Upper lobe of left lung (tissue), 6 donors: ENCODE results near the gene PRX. TPM values are rescaled to one million over a fixed set of nuclear protein-coding genes. Genes with fewer than 3 reads are reported as not detected.
A peak's percentile ranks its signal among the peaks of the same experiment; 100 is the strongest.

Source experiments
- ATAC-seq, 2 donors: fragments of 200-7000 bp; cut with Tn5 transposase; one replicate each; pipeline ENCODE4 v1.9.1; 2022; ENCODE audit warnings: mild to moderate bottlenecking in 2 of 2, moderate library complexity in 2 of 2; ENCODE audit not compliant: low FRiP score in 2 of 2
- DNase-seq, 2 donors: peaks; one replicate each; pipeline ENCODE4 v3.0.0-alpha.2; 2019 to 2020
- H3K27ac ChIP-seq, 4 donors: fragments of 200-600 bp; sonication (generic); one replicate each; pipeline ENCODE4 v1.5.1; 2016 to 2019
- H3K27me3 ChIP-seq, 4 donors: fragments of 200-600 bp; sonication (generic); one replicate each; pipeline ENCODE4 v1.5.1; 2017 to 2019
- H3K36me3 ChIP-seq, 4 donors: fragments of 200-600 bp; sonication (generic); one replicate each; pipeline ENCODE4 v1.5.1; 2016 to 2019
- H3K4me1 ChIP-seq, 4 donors: fragments of 200-600 bp; sonication (generic); one replicate each; pipeline ENCODE4 v1.5.1; 2018 to 2019
- H3K4me3 ChIP-seq, 4 donors: fragments of 200-600 bp; sonication (generic); one replicate each; pipeline ENCODE4 v1.5.1; 2017 to 2019; ENCODE audit warnings: mild to moderate bottlenecking in 2 of 4, moderate library complexity in 1 of 4
- H3K9me3 ChIP-seq, 4 donors: fragments of 200-600 bp; sonication (generic); one replicate each; pipeline ENCODE4 v1.5.1; 2018 to 2019
- EP300 ChIP-seq, 4 donors: sonication (generic); formaldehyde crosslinking; IDR thresholded peaks; one replicate each; pipeline ENCODE4 v1.5.1; 2017; ENCODE audit warnings: antibody characterized with exemption in 4 of 4, control low read depth in 2 of 4
- POLR2A ChIP-seq, 4 donors: fragments of 450-650 bp; IDR thresholded peaks; one replicate each; pipeline ENCODE4 v1.5.1; 2016 to 2017; ENCODE audit warnings: antibody characterized with exemption in 4 of 4, mild to moderate bottlenecking in 2 of 4
- POLR2AphosphoS5 ChIP-seq, 2 donors: sonication (generic); formaldehyde crosslinking; IDR thresholded peaks; one replicate each; pipeline ENCODE4 v1.5.1; 2017; ENCODE audit warnings: antibody characterized with exemption in 2 of 2
- WGBS, 2 donors: methylation state at CpG; one replicate each; pipeline ENCODE4 v1.1.5; 2017 to 2018; 5-methylcytosine and 5-hydroxymethylcytosine counted together
- total RNA-seq, 6 donors: library from RNA; depleted of rRNA in 4 of 6; stranded (reverse); fragments of >200 nt in 4 of 6; gene quantifications; one replicate each; pipeline versions ENCODE4 v1.1.0 to v1.2.1, GENCODE V29; 2016 to 2021
- TF ChIP-seq, protein P1 (sequence below), 6 experiments: fragments of 450-650 bp in 4 of 6; fragments of 200-600 bp in 2 of 6; sonication (generic) in 2 of 6; IDR thresholded peaks; one replicate each; pipeline ENCODE4 v1.5.1; 2016 to 2019; ENCODE audit warnings: antibody characterized with exemption in 6 of 6
- donor health status: DM: no; HTN: no; CAD: no; lungs with moderate emphysema.
- donor health status: DM: no; HTN: yes; CAD: no; lungs with severe emphysema.

Gene PRX
- total RNA-seq, 6 donors from 2014 or later: 30.1 to 146 (median 51.5) TPM

DNA sequence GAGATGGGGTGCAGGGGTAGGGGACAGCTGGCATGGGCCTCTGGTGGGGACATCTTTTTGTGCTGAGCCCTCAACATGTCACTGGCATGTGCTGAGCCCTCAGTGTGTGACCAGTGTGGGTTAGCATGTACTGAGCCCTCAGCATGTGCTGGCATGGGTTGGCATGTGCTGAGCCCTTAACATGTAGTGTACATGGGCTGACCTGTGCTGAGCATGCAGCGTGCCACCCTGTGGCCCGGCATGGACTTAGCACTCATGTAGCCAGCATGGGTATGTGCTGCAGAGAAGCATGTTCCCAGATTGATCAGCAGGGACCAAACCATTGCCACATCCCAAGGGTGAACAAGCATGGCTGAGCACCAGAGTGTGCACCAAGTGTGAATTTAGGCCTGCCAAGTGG lies 34.7 kb downstream of the PRX start:
- no peaks in the 10 kb centered on the region for H3K27me3 ChIP-seq
- TF ChIP-seq EP300 (IDR thresholded peaks at IDR 0.05): no peak
- TF ChIP-seq, protein P1, sequence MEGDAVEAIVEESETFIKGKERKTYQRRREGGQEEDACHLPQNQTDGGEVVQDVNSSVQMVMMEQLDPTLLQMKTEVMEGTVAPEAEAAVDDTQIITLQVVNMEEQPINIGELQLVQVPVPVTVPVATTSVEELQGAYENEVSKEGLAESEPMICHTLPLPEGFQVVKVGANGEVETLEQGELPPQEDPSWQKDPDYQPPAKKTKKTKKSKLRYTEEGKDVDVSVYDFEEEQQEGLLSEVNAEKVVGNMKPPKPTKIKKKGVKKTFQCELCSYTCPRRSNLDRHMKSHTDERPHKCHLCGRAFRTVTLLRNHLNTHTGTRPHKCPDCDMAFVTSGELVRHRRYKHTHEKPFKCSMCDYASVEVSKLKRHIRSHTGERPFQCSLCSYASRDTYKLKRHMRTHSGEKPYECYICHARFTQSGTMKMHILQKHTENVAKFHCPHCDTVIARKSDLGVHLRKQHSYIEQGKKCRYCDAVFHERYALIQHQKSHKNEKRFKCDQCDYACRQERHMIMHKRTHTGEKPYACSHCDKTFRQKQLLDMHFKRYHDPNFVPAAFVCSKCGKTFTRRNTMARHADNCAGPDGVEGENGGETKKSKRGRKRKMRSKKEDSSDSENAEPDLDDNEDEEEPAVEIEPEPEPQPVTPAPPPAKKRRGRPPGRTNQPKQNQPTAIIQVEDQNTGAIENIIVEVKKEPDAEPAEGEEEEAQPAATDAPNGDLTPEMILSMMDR (IDR thresholded peaks at IDR 0.05): no peak
- TF ChIP-seq POLR2AphosphoS5 (IDR thresholded peaks at IDR 0.05): no peak
- TF ChIP-seq POLR2A (IDR thresholded peaks at IDR 0.05): no peak
- H3K4me1 ChIP-seq: no peaks in the 10 kb centered on the region
- ATAC-seq: no peak
- H3K27ac ChIP-seq: no peak overlapping the region
- no peak for DNase-seq
- H3K36me3 ChIP-seq: peaks cover 15 to 65% (median 46%) of the 10 kb centered on the region in 4 donors
- no peaks in the 10 kb centered on the region for H3K9me3 ChIP-seq
- WGBS, 2 donors: no CpG with 5 or more reads among the region's 2 CpGs
- H3K4me3 ChIP-seq: no peak overlapping the region

DNA sequence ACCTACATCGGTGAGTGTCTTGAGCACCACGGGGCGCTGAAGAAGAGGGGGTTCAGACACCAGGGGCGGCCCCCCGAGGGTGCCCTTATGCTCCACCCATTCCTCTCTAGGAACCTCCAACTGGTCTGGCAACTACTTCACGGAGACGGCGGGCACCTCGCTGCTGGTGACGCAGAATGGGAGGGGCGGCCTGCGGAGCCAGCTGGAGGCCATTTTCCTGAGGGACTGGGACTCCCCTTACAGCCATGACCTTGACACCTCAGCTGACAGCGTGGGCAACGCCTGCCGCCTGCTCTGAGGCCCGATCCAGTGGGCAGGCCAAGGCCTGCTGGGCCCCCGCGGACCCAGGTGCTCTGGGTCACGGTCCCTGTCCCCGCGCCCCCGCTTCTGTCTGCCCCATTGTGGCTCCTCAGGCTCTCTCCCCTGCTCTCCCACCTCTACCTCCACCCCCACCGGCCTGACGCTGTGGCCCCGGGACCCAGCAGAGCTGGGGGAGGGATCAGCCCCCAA lies 35.2 kb downstream of the PRX start:
- Histone ChIP-seq H3K27me3 (no peaks in the 10 kb centered on the region), H3K4me1 (no peaks in the 10 kb centered on the region), H3K36me3 (peaks cover 17 to 71% (median 50%) of the 10 kb centered on the region in 4 donors), H3K4me3 (no peak overlapping the region), H3K9me3 (no peaks in the 10 kb centered on the region), H3K27ac (no peak overlapping the region)
- WGBS, 2 donors: 86 to 90% methylated on average over 11 to 25 of the region's 25 CpGs
- ATAC-seq (no peak), DNase-seq (peak in 1 of 2 donors; percentile 76)
- TF ChIP-seq EP300 (IDR thresholded peaks at IDR 0.05): no peak
- no peak for TF ChIP-seq POLR2AphosphoS5 (IDR thresholded peaks at IDR 0.05)
- TF ChIP-seq, protein P1 (IDR thresholded peaks at IDR 0.05): no peak
- TF ChIP-seq POLR2A (IDR thresholded peaks at IDR 0.05): no peak

- WGBS, 2 donors: 87 to 90% methylated on average over 15 to 17 of the region's 17 CpGs
- ATAC-seq: no peak
Measured at GRCh38 chr19:40376286-40376862, 36.8 kb downstream of the PRX start.

GRCh38 chr19:40374084-40374483 lies 39.1 kb downstream of the PRX start:
- Histone ChIP-seq H3K4me1 (peaks cover 0 to 8% (median 1%) of the 10 kb centered on the region in 4 donors), H3K9me3 (no peaks in the 10 kb centered on the region), H3K4me3 (no peak overlapping the region), H3K27me3 (no peaks in the 10 kb centered on the region), H3K36me3 (peaks cover 24 to 93% (median 75%) of the 10 kb centered on the region in 4 donors), H3K27ac (no peak overlapping the region)
- DNase-seq: no peak
- no peak for ATAC-seq
- TF ChIP-seq POLR2AphosphoS5 (IDR thresholded peaks at IDR 0.05): no peak
- TF ChIP-seq POLR2A (IDR thresholded peaks at IDR 0.05): no peak
- TF ChIP-seq EP300 (IDR thresholded peaks at IDR 0.05): no peak
- TF ChIP-seq, protein P1 (IDR thresholded peaks at IDR 0.05): no peak
- 94 to 95% methylated on average over 6 to 7 of the region's 7 CpGs for WGBS, 2 donors

More at GRCh38 chr19:40376286-40376862, 36.8 kb downstream of the PRX start:
- Histone ChIP-seq H3K27ac (no peak overlapping the region), H3K36me3 (peaks cover 21 to 86% (median 62%) of the 10 kb centered on the region in 4 donors), H3K27me3 (no peaks in the 10 kb centered on the region), H3K9me3 (no peaks in the 10 kb centered on the region), H3K4me3 (no peak overlapping the region), H3K4me1 (no peaks in the 10 kb centered on the region)
- DNase-seq: no peak
- TF ChIP-seq EP300 (IDR thresholded peaks at IDR 0.05) (no peak), POLR2A (IDR thresholded peaks at IDR 0.05) (no peak), POLR2AphosphoS5 (IDR thresholded peaks at IDR 0.05) (no peak)
- TF ChIP-seq, protein P1 (IDR thresholded peaks at IDR 0.05): no peak

- Histone ChIP-seq H3K27ac (no peak overlapping the region), H3K27me3 (no peaks in the 10 kb centered on the region), H3K9me3 (no peaks in the 10 kb centered on the region), H3K4me1 (peaks cover 3 to 18% (median 4%) of the 10 kb centered on the region in 4 donors), H3K4me3 (no peak overlapping the region), H3K36me3 (peaks cover 24 to 97% (median 70%) of the 10 kb centered on the region in 4 donors)
- TF ChIP-seq, protein P1 (IDR thresholded peaks at IDR 0.05): no peak
- TF ChIP-seq EP300 (IDR thresholded peaks at IDR 0.05): no peak
- DNase-seq (no peak), ATAC-seq (no peak)
- 81 to 97% methylated on average over 3 to 4 of the region's 5 CpGs for WGBS, 2 donors
Measured at GRCh38 chr19:40371802-40372122, 41.4 kb downstream of the PRX start.
